BJ (cell line): ENCODE measurements around the gene ZNF670. TPM values are rescaled to one million over a fixed set of nuclear protein-coding genes. Genes with fewer than 3 reads are reported as not detected.
"Not testable (repeated sequence)": the region's sequence is repeated elsewhere in the genome, so short reads cannot be mapped to it uniquely, and the experiment has no call there.

Experiments used
- CTCF ChIA-PET: fragments of 350-600 bp; formaldehyde crosslinking; extraction: SDS; loops from one replicate; lab custom pipeline; 2021; ENCODE audit warnings: antibody characterized with exemption, inconsistent platforms; lab: Yijun Ruan, JAX
- POLR2A ChIA-PET: fragments of 300-600 bp; sonication (Branson Sonifier 250); formaldehyde crosslinking; extraction: SDS; loops from one replicate; lab custom pipeline; 2021; ENCODE audit warnings: antibody characterized with exemption; lab: Charles Lee
- DNase-seq: peaks from one replicate; pipeline ENCODE4 v3.0.0-alpha.2; 2011; ENCODE audit warnings: low read depth
- H3K27me3 ChIP-seq: 2 replicates; pipeline ENCODE4 v1.6.0; 2011; ENCODE audit warnings: low read length; ENCODE audit not compliant: control insufficient read depth, insufficient read depth
- H3K36me3 ChIP-seq: 2 replicates; pipeline ENCODE4 v1.5.1; 2011; ENCODE audit warnings: low read length; ENCODE audit not compliant: control insufficient read depth, insufficient read depth
- H3K4me3 ChIP-seq: 2 replicates; pipeline ENCODE4 v1.5.1; 2011; ENCODE audit warnings: low read depth, mild to moderate bottlenecking, control low read depth, low read length
- polyA plus RNA-seq: library from polyadenylated mRNA; depleted of rRNA; stranded (reverse); fragments of >200 nt; gene quantifications from 2 replicates; pipeline ENCODE4 v1.2.3, GENCODE V29; 2011; rRNA removed
- TF ChIP-seq, protein P1 (sequence below): IDR thresholded peaks from 2 replicates; pipeline ENCODE4 v1.5.1; 2011; ENCODE audit warnings: low read depth, mild to moderate bottlenecking, control low read depth, inconsistent platforms, low read length, moderate library complexity; ENCODE audit not compliant: insufficient read depth

Gene ZNF670
- polyA plus RNA-seq, 1 experiment, result 0.66 TPM

GRCh38 chr1:247047702-247048101, 30.9 kb downstream of the ZNF670 start:
- Histone ChIP-seq H3K27me3 (no peaks in the 10 kb centered on the region), H3K4me3 (no peak overlapping the region), H3K36me3 (no peaks in the 10 kb centered on the region)
- CTCF ChIA-PET, result no interaction called here
- POLR2A ChIA-PET, result no interaction called here
- TF ChIP-seq, protein P1, sequence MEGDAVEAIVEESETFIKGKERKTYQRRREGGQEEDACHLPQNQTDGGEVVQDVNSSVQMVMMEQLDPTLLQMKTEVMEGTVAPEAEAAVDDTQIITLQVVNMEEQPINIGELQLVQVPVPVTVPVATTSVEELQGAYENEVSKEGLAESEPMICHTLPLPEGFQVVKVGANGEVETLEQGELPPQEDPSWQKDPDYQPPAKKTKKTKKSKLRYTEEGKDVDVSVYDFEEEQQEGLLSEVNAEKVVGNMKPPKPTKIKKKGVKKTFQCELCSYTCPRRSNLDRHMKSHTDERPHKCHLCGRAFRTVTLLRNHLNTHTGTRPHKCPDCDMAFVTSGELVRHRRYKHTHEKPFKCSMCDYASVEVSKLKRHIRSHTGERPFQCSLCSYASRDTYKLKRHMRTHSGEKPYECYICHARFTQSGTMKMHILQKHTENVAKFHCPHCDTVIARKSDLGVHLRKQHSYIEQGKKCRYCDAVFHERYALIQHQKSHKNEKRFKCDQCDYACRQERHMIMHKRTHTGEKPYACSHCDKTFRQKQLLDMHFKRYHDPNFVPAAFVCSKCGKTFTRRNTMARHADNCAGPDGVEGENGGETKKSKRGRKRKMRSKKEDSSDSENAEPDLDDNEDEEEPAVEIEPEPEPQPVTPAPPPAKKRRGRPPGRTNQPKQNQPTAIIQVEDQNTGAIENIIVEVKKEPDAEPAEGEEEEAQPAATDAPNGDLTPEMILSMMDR, result no peak
- no peak for DNase-seq

DNA sequence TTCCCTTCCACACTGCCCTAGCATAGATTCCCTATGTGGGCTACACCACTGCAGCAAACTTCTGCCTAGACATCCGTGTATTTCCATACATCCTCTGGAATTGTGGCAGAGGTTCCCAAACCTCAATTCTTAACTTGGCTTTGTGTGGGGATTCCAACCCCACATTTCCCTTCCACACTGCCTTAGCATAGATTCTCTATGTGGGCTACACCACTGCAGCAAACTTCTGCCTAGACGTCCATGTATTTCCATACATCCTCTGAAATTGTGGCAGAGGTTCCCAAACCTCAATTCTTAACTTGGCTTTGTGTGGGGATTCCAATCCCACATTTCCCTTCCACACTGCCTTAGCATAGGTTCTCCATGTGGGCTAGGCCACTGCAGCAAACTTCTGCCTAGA, 31.4 kb downstream of the ZNF670 start:
- CTCF ChIA-PET, result no interaction called here

DNA sequence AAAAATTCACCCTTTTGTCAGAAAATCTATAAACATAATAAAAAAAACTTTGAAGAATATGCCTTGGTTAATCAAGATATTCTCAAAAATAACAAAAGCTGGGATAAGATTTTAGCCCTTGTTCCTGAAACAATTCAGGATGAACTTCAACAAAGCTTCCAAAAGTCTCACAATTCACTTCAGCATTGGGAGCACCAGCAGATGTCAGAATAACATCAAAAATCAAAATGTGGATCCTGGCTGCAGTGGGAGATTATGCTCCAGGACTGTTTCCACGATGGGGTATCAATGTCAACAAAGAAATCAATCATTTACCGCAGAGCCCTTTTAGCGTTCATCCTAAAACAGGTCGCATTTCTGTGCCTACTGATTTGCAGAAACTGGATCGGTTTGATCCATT, 35.2 kb downstream of the ZNF670 start:
- H3K4me3 ChIP-seq, result no peak overlapping the region
- no peaks in the 10 kb centered on the region for H3K27me3 ChIP-seq
- ChIA-PET POLR2A (no interaction called here), CTCF (interaction anchor here (1.5 kb wide), 1 partner anchor 331 kb away, joined by 4 read pairs; no protein-coding TSS in a partner anchor)
- no peak for DNase-seq
- TF ChIP-seq, protein P1, result no peak
- H3K36me3 ChIP-seq, result no peaks in the 10 kb centered on the region

More for the DNA sequence above, 31.4 kb downstream of the ZNF670 start:
- no peaks in the 10 kb centered on the region for H3K27me3 ChIP-seq
- DNase-seq, result no peak
- no peak overlapping the region for H3K4me3 ChIP-seq
- H3K36me3 ChIP-seq, result no peaks in the 10 kb centered on the region
- TF ChIP-seq, protein P1, result no peak
- POLR2A ChIA-PET, result no interaction called here

DNA sequence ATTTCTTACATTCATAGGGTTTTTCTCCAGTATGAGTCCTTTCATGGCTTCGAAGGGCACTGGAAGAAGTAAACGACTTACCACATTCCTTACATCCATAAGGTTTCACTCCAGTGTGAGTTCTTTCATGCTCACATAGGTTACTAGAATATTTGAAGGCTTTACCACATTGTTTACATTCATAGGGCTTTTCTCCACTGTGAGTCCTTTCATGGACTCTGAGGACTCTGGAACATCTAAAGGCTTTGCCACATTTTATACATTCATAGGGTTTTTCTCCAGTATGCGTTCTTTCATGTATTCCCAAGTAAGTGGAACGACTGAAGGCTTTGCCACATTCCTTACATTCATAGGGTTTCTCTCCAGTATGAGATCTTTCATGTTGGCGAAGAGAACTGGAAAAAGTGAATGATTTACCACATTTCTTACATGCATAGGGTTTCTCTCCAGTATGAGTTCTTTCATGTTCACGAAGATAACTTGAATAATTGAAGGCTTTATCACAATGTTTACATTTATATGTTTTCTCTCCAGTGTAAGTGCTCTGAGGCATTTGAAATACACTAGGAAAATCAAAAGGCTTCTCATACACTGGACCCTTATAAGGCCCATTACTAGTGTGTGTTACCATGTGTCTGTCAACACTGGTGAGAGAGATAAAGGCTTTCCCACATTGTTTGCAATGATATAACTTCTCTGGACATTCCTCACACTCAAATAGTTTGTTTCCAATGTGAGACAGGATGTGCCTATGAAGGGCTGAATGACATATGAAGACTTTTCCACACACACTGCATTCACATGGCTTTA, 40.9 kb downstream of the ZNF670 start:
- TF ChIP-seq, protein P1, result no peak
- Histone ChIP-seq H3K4me3 (no peak overlapping the region), H3K36me3 (peaks cover 3% of the 10 kb centered on the region; the same call in 1 of the 2 replicates), H3K27me3 (no peaks in the 10 kb centered on the region)
- no peak for DNase-seq
- ChIA-PET CTCF (interaction anchor here (1.0 kb wide), 1 partner anchor 337 kb away, joined by 3 read pairs; no protein-coding TSS in a partner anchor), POLR2A (no interaction called here)

DNA sequence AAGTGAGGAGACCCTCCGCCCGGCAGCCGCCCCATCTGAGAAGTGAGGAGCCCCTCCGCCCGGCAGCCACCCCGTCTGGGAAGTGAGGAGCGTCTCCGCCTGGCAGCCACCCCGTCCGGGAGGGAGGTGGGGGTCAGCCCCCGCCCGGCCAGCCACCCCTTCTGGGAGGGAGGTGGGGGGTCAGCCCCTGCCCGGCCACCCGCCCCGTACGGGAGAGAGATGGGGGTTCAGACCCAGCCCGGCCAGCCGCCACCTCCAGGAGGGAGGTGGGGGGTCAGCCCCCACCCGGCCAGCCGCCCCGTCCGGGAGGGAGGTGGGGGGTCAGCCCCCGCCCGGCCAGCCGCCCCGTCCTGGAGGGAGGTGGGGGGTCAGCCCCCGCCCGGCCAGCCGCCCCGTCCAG, 46.3 kb downstream of the ZNF670 start:
- H3K36me3 ChIP-seq, DNase-seq, POLR2A ChIA-PET, CTCF ChIA-PET, H3K27me3 ChIP-seq, H3K4me3 ChIP-seq: not testable (repeated sequence)

Other genes starting within 250 kb of the ZNF670 start
- 6.1 and 14.4 TPM in 2 replicates for gene AHCTF1, start 146.9 kb downstream of the ZNF670 start, polyA plus RNA-seq
- gene ZNF695, start 70.8 kb downstream of the ZNF670 start, polyA plus RNA-seq, result 0.76 and 1.0 TPM in 2 replicates
- gene ZNF669, start 25.5 kb upstream of the ZNF670 start, polyA plus RNA-seq, result 2.1 and 4.1 TPM in 2 replicates
- 1.5 and 3.1 TPM in 2 replicates for gene ZNF124, start 93.2 kb upstream of the ZNF670 start, polyA plus RNA-seq
- gene VN1R5, start 177.3 kb upstream of the ZNF670 start, polyA plus RNA-seq, result not detected in 2 replicates